HUES48 (cell line): Measurements from ENCODE around the gene GFI1B.

Experiments used
- H3K27ac ChIP-seq: one replicate; pipeline ENCODE4 v1.7.0; 2013; ENCODE audit warnings: low read depth, low read length, inconsistent platforms
- H3K27me3 ChIP-seq: 2 replicates; pipeline ENCODE4 v1.6.1; 2013; ENCODE audit warnings: mild to moderate bottlenecking, low read length; ENCODE audit not compliant: control insufficient read depth, insufficient read depth
- H3K36me3 ChIP-seq: 2 replicates; pipeline ENCODE4 v1.6.1; 2013; ENCODE audit warnings: low read length; ENCODE audit not compliant: control insufficient read depth, insufficient read depth
- H3K4me1 ChIP-seq: 2 replicates; pipeline ENCODE4 v1.6.1; 2013; ENCODE audit warnings: mild to moderate bottlenecking, low read length; ENCODE audit not compliant: control insufficient read depth, insufficient read depth
- H3K4me3 ChIP-seq: 2 replicates; pipeline ENCODE4 v1.5.1; 2013; ENCODE audit warnings: mild to moderate bottlenecking, low read depth, low read length
- H3K9ac ChIP-seq: 2 replicates; pipeline ENCODE4 v1.6.1; 2013; ENCODE audit warnings: mild to moderate bottlenecking, low read depth, low read length, moderate library complexity
- H3K9me3 ChIP-seq: 2 replicates; pipeline ENCODE4 v1.6.1; 2013; ENCODE audit warnings: low read length; ENCODE audit not compliant: control insufficient read depth, insufficient read depth

The GFI1B gene

GRCh38 chr9:132978451-132979131 is at the start of gene GFI1B:
GFI1B (plus strand) TSS chr9:132978694; CDS start chr9:132986679, 7,985 bp downstream.
- H3K27me3 ChIP-seq: peaks cover 25% of the 10 kb centered on the region
- no peak within 1 kb of the TSS for H3K27ac ChIP-seq
- no peak within 1 kb of the TSS for H3K9ac ChIP-seq
- peak within 1 kb of the TSS; percentile 31 for H3K4me3 ChIP-seq
- H3K4me1 ChIP-seq: peaks cover 6% of the 10 kb centered on the region
- no peaks in the 10 kb centered on the region for H3K36me3 ChIP-seq
- H3K9me3 ChIP-seq: no peaks in the 10 kb centered on the region

GRCh38 chr9:132931178-132931735 is 47.2 kb upstream of the GFI1B start:
- Histone ChIP-seq H3K36me3 (peaks cover 31% of the 10 kb centered on the region), H3K9me3 (no peaks in the 10 kb centered on the region), H3K4me1 (no peaks in the 10 kb centered on the region), H3K9ac (no peak overlapping the region), H3K27ac (no peak overlapping the region), H3K27me3 (no peaks in the 10 kb centered on the region), H3K4me3 (no peak overlapping the region)

- H3K27ac ChIP-seq: no peak overlapping the region
These were observed 43.5 kb upstream of the GFI1B start for GRCh38 chr9:132935026-132935425.

GRCh38 chr9:132937463-132937901 is 41.0 kb upstream of the GFI1B start:
- Histone ChIP-seq H3K9me3 (no peaks in the 10 kb centered on the region), H3K4me1 (peaks cover 23% of the 10 kb centered on the region), H3K36me3 (no peaks in the 10 kb centered on the region), H3K27ac (no peak overlapping the region), H3K27me3 (no peaks in the 10 kb centered on the region), H3K4me3 (no peak overlapping the region), H3K9ac (no peak overlapping the region)

More at GRCh38 chr9:132935026-132935425, 43.5 kb upstream of the GFI1B start:
- H3K27me3 ChIP-seq: no peaks in the 10 kb centered on the region
- H3K9ac ChIP-seq: no peak overlapping the region
- H3K4me3 ChIP-seq: no peak overlapping the region
- H3K9me3 ChIP-seq: no peaks in the 10 kb centered on the region
- 0 out of 2 replicates have a peak, but pooled peaks cover 7% of the 10 kb centered on the region for H3K4me1 ChIP-seq
- H3K36me3 ChIP-seq: no peaks in the 10 kb centered on the region

- Histone ChIP-seq H3K36me3 (no peaks in the 10 kb centered on the region), H3K4me3 (no peak overlapping the region), H3K9ac (no peak overlapping the region), H3K27ac (no peak overlapping the region), H3K27me3 (no peaks in the 10 kb centered on the region), H3K9me3 (no peaks in the 10 kb centered on the region), H3K4me1 (peaks cover 34% of the 10 kb centered on the region)
These were observed 39.3 kb upstream of the GFI1B start for GRCh38 chr9:132939169-132939568.

GRCh38 chr9:132942541-132943182 is 35.8 kb upstream of the GFI1B start:
- Histone ChIP-seq H3K9ac (no peak overlapping the region), H3K36me3 (no peaks in the 10 kb centered on the region), H3K27me3 (no peaks in the 10 kb centered on the region), H3K4me1 (peaks cover 47% of the 10 kb centered on the region), H3K9me3 (no peaks in the 10 kb centered on the region), H3K27ac (no peak overlapping the region), H3K4me3 (peak overlapping the region; percentile 10; the same call in 1 of the 2 replicates)

- Histone ChIP-seq H3K27me3 (no peaks in the 10 kb centered on the region), H3K4me1 (peaks cover 47% of the 10 kb centered on the region), H3K9me3 (no peaks in the 10 kb centered on the region), H3K36me3 (no peaks in the 10 kb centered on the region), H3K9ac (peak overlapping the region; percentile 97), H3K27ac (peak overlapping the region; percentile 98), H3K4me3 (peak overlapping the region; percentile 98)
These were observed 34.7 kb upstream of the GFI1B start for GRCh38 chr9:132943651-132944293.

- Histone ChIP-seq H3K27me3 (no peaks in the 10 kb centered on the region), H3K36me3 (no peaks in the 10 kb centered on the region), H3K9me3 (no peaks in the 10 kb centered on the region), H3K4me1 (peaks cover 45% of the 10 kb centered on the region), H3K4me3 (peak within 1 kb of the TSS; percentile 98), H3K27ac (peak within 1 kb of the TSS; percentile 98), H3K9ac (peak within 1 kb of the TSS; percentile 97)
These were observed 34.0 kb upstream of the GFI1B start, which contains the start of gene TSC1 for GRCh38 chr9:132944294-132945185. TSC1 (minus strand) TSS chr9:132944616; CDS start chr9:132928872, 15,744 bp downstream.

GRCh38 chr9:132945186-132946130 is 33.0 kb upstream of the GFI1B start:
- Histone ChIP-seq H3K9ac (peak overlapping the region; percentile 79), H3K36me3 (no peaks in the 10 kb centered on the region), H3K4me1 (peaks cover 36% of the 10 kb centered on the region), H3K4me3 (peak overlapping the region; percentile 98), H3K27me3 (no peaks in the 10 kb centered on the region), H3K9me3 (no peaks in the 10 kb centered on the region), H3K27ac (peak overlapping the region; percentile 98)
